Hematopoietic multipotent progenitor cell treated with erythropoietin and hydrocortisone succinate and interleukin-3 and kit ligand, for 8 days (in vitro differentiated cells): Measurements from ENCODE around the gene CENPE.
A peak's percentile ranks its signal among the peaks of the same experiment; 100 is the strongest.

Experiments used
- DNase-seq: peaks from one replicate; pipeline ENCODE4 v3.0.0-alpha.2; 2015

The CENPE gene

GRCh38 chr4:103118166-103118565, 80.0 kb downstream of the CENPE start:
- no peak for DNase-seq

DNA sequence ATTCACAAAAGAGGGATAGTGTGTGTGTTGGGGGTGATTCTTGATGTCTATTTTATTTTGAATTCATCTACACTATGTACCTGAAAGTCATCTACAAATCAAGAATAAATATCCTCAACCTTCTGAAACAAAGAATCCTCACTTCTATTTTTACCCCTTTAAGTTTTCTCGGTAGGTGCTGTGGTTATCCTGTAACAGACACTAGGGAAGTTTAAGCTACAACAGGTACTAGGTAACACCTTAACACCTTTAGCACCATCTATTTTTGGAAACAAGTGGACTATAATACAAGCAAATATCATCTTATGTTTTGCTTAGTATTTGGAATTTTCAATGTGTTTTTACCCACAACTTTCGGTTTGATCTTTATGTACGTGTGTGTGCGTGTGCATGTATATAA, 86.5 kb downstream of the CENPE start:
- no peak for DNase-seq

DNA sequence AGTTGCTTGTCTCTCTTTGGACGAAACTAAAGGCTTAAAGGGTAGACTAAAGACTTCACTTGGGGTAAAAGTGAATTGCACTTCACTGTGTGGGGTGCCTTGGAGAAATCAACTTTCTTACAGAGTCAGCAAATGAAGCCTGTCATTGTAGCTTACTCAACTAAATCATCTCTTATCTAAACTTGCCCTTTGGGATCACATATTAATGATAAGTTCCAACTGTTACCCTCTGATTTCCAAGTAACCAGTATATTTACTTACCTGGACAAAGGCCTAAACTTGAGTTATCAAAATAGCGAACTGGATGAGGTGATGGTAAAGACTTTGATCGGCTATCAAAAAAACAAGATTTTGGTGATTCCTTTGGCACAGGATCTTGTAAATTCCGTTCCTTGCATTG, 89.6 kb downstream of the CENPE start:
- no peak for DNase-seq

DNA sequence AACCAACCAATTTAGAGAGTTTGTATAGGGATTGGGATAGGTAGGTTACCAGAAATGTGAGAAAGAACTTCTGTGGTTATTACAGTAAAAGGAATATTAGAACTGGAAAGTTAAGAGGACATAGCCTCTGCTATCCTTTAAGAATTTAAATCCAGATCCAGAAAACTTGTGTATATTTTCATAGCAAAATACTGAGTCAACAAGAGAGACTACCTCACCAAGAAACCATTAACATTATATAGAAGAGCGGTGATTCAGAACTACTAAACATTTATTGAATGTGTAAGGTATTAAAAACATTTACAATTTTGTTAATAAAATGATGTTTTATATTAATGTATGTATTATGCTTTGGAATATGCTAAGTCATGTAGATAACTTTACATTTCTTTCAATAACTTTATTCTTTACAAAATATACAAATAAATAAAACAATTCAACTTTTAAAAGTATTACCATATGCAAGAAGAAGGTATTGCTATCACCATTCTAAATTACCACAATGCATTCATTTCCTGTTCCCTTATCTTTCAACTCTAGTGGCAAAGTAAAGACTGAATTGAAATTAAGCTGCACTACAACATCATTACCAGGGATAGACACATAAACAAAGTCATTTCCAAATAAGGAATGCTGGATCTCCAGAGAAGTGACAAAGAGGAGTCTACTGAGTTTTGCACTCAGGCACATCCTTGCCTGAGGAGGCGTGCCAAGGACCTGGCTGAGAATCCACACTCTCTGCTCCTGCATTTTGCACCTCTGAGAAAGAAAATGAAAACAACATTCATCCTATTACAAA, 92.4 kb downstream of the CENPE start:
- DNase-seq: no peak

GRCh38 chr4:103104886-103105285, 93.3 kb downstream of the CENPE start:
- DNase-seq: no peak

DNA sequence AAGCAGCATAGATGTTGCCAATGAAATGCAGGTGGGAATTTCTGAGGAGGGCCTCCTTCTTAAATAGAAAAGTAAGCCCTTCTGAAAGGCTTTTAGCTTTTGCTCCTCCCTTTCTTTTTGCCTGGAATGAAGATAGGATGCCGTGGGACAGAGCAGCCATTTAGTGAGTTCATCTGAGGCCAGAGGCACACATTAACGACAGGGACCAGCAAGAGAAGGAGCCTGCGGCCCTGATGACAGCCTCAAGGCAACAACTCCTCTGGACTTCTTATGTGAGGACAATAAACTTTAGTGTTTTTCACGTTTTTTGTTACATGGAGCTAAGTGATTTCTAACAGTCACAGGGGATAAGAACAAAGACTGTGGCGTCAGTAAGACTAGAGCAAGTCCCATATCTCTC, 97.5 kb downstream of the CENPE start:
- no peak for DNase-seq

GRCh38 chr4:103099691-103100392, 98.3 kb downstream of the CENPE start, which contains the start of gene BDH2:
BDH2 (minus strand) TSS chr4:103099834; CDS start chr4:103096254, 3,580 bp downstream.
- peak; percentile 92 for DNase-seq

DNA sequence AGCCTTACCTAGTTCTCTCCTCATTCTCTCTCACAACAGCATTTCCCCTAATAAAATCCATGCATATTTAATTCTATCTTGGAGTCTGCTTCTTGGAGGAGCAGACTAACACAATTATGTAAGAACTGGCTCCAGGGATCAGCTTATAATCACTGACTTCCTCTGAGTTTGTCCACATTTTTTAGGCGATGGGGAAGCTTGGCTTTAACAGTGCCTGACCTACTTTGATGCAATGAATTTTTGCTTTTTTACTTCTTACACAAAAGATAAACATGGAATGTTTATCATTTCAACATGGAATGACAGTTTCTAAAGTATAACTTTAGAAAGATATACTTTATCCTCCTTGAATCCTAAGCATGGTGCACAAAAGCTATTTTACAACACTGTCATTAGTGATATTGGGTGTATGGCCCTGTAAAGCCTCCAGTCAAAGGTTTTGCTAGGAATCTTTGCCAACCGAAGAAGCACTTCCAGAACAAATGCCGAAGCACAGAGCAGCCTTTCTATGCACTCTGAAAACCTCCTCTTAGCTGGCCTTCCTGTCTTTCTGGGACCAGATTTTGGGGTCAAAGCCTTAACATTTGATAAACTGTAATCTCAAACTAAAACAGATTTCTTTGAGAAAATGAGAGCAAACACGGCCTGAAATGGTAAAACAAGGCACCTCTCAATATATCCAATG, 99.2 kb downstream of the CENPE start:
- no peak for DNase-seq

DNA sequence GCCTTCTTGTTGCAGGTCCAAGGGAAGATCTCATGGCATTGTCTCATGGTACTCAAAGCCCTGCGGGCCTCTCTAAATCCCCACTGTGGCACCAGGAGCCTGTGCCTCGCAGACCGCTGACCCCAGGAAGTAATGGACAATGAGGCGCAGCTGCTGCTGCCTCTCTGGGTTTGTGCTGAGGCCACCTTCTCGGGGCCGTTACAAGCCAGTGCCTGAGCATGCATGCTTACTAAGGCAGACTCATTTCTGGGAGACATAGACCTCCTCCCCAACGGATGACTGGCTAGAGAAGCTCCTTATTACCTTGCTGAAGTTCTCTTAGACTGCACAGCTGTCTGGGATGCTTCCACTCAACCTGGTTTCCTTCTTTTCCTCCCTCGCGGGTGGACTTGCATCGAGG, 99.8 kb downstream of the CENPE start:
- DNase-seq: no peak

DNA sequence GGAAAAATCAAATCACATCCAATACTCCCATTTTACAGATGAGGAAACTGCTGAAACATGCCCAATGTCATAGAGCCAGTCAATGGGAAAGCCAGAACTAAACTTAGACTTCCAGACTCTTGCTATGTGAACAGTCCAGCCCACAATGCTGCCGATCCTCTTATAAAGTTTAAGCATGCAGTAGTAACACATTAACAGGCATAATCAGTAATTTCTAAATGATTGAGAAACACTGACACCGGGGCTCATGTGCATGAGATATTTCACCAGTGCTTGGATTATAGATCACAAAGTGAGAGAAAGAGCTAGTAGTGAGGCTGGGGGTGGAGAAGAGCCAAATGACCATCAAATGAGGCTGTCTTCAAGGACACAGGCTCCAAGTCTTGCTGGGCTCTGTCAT, 101.0 kb downstream of the CENPE start:
- DNase-seq: no peak

- no peak for DNase-seq
These were observed 103.1 kb downstream of the CENPE start for GRCh38 chr4:103095080-103095479.

GRCh38 chr4:103092245-103092644, 105.9 kb downstream of the CENPE start:
- DNase-seq: no peak

GRCh38 chr4:103091601-103092223, 106.4 kb downstream of the CENPE start:
- DNase-seq: peak; percentile 83

- DNase-seq: no peak
These were observed 108.7 kb downstream of the CENPE start for GRCh38 chr4:103089481-103089880.

GRCh38 chr4:103086551-103086950, 111.6 kb downstream of the CENPE start:
- DNase-seq: no peak

GRCh38 chr4:103085555-103086196, 112.5 kb downstream of the CENPE start:
- DNase-seq: no peak

- no peak for DNase-seq
These were observed 118.5 kb downstream of the CENPE start for GRCh38 chr4:103079621-103080020.

GRCh38 chr4:103076747-103077347, 121.3 kb downstream of the CENPE start, which contains the start of gene SLC9B2:
SLC9B2 (minus strand) TSS chr4:103076761; CDS start chr4:103067550, 9,211 bp downstream.
- peak; percentile 81 for DNase-seq

DNA sequence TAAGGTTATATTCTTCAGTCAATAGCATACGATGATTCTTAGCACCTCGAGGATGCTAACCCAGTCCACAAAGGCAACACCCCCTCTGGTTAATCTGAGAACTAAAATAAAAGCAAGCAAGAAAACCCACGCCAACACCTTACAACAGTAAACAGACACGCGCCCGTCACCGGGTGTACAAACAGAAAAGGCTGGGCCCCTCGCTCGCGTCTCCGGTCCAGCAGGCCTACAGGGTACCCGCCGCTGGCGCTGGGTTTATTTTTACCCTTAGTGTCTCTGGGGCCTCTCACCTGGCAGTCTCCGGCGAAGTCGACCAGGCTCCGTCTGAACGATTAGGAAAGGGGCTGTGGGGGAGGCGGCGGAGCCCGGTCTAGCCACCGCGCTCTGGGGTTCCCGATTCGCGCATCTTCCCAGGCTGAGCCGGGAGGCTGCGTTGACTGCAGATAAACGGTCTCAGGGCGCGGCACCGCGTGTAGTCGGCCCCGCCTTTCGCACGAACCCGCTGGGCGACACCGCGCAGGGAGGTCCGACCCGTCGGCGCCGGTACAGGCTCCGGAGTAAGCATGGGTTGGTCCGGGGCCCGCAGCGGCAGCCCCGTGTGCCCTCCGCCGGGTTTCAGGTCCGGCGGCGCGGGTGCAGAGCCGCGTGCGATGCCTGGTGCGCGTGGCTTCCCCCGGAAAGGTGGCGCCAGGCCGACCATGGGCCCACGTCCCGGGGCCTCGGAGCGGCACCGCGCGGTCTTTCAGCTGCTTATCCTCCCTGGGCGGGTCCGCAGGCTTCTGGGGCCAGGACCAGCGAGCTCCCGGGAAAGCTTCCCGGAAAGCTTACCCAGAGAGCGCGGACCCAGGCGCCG, 122.0 kb downstream of the CENPE start:
- DNase-seq: peak; percentile 81

- no peak for DNase-seq
These were observed 122.7 kb downstream of the CENPE start for GRCh38 chr4:103075435-103075893.
